Measurements from ENCODE around the gene LRRC26.

Gene LRRC26

GRCh38 chr9:137141976-137142936 lies 27.6 kb downstream of the LRRC26 start:
- TF ChIP-seq, protein P1, sequence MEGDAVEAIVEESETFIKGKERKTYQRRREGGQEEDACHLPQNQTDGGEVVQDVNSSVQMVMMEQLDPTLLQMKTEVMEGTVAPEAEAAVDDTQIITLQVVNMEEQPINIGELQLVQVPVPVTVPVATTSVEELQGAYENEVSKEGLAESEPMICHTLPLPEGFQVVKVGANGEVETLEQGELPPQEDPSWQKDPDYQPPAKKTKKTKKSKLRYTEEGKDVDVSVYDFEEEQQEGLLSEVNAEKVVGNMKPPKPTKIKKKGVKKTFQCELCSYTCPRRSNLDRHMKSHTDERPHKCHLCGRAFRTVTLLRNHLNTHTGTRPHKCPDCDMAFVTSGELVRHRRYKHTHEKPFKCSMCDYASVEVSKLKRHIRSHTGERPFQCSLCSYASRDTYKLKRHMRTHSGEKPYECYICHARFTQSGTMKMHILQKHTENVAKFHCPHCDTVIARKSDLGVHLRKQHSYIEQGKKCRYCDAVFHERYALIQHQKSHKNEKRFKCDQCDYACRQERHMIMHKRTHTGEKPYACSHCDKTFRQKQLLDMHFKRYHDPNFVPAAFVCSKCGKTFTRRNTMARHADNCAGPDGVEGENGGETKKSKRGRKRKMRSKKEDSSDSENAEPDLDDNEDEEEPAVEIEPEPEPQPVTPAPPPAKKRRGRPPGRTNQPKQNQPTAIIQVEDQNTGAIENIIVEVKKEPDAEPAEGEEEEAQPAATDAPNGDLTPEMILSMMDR (IDR thresholded peaks at IDR 0.05; ENCODE audit: insufficient read depth, low read length, missing control alignments) = no peak
- no peak overlapping the region for H3K4me3 ChIP-seq (ENCODE audit: low read depth, low read length)
- CTCF ChIA-PET = no interaction called here
- POLR2A ChIA-PET = no interaction called here
- DNase-seq (ENCODE audit: low read depth, low spot score) = no peak

- POLR2A ChIA-PET = no interaction called here
- H3K4me3 ChIP-seq (ENCODE audit: low read depth, low read length) = no peak overlapping the region
- CTCF ChIA-PET = no interaction called here
- TF ChIP-seq, protein P1 (IDR thresholded peaks at IDR 0.05; ENCODE audit: insufficient read depth, low read length, missing control alignments) = no peak
- no peak for DNase-seq (ENCODE audit: low read depth, low spot score)
Measured at GRCh38 chr9:137141050-137141810, 28.6 kb downstream of the LRRC26 start.

DNA sequence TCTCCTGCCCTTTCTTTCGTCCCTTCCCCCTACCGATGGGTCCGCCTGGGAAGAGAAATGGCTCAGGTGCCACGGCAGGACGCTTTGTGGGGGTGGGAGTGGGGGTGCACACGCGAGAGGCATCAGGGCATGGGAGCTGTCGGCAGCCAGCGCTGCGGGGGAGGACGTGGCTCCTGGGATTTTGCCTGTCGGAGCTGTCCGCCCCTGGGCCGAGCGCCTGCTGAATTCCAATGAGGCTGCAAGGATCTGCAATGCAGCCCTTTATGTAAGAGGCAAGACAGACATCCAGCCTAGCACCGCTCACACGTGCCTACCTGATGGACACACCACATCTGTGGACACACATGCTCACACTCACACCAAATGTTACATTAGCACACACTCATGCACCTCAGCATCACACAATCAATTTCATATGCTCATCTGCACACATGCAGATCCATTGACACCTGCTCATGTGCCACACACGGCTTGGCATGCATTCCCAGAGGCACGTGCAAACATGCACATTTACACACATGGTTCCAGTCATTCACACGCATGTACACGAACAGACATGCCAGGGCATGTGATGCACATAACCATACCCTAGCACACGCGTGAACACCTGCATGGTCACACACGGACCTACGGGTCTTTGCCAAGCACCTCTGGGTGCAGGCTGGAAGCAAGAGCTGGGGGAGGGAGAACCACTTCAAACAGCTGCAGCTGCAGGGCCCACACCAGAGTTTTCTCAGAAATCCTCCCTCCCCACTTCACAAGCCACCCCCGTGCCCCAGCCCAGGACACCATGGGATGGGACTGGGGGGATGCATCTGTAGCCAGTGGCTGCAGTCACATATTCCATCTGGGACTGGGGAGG lies 29.5 kb downstream of the LRRC26 start:
- TF ChIP-seq, protein P1 (IDR thresholded peaks at IDR 0.05; ENCODE audit: insufficient read depth, low read length, missing control alignments) = no peak
- ChIA-PET POLR2A (no interaction called here), CTCF (interaction anchor here (0.9 kb wide), 1 partner anchor 96 kb away, joined by 3 read pairs; no protein-coding TSS in a partner anchor)
- H3K4me3 ChIP-seq (ENCODE audit: low read depth, low read length) = no peak overlapping the region
- DNase-seq (ENCODE audit: low read depth, low spot score) = no peak

GRCh38 chr9:137139468-137140150 lies 30.2 kb downstream of the LRRC26 start:
- TF ChIP-seq, protein P1 (IDR thresholded peaks at IDR 0.05; ENCODE audit: insufficient read depth, low read length, missing control alignments) = no peak
- POLR2A ChIA-PET = no interaction called here
- DNase-seq (ENCODE audit: low read depth, low spot score) = no peak
- H3K4me3 ChIP-seq (ENCODE audit: low read depth, low read length) = no peak overlapping the region
- CTCF ChIA-PET = interaction anchor here (0.9 kb wide), 1 partner anchor 97 kb away, joined by 3 read pairs; no protein-coding TSS in a partner anchor

GRCh38 chr9:137138722-137139467 lies 31.0 kb downstream of the LRRC26 start, which contains the start of gene GRIN1:
Gene GRIN1, plus strand, starts transcription at chr9:137139154. Its CDS starts 333 bp downstream, at chr9:137139487.
- TF ChIP-seq, protein P1 (IDR thresholded peaks at IDR 0.05; ENCODE audit: insufficient read depth, low read length, missing control alignments) = no peak
- no peak for DNase-seq (ENCODE audit: low read depth, low spot score)
- H3K4me3 ChIP-seq (ENCODE audit: low read depth, low read length) = no peak within 1 kb of the TSS

More at GRCh38 chr9:137138722-137139467, 31.0 kb downstream of the LRRC26 start, which contains the start of gene GRIN1:
- ChIA-PET CTCF (interaction anchor here (1.2 to 1.6 kb wide), 3 partner anchors 10 to 98 kb away, joined by 3 to 4 read pairs (median 4); no protein-coding TSS in a partner anchor), POLR2A (no interaction called here)

All from AG04449 (cell line).